Measurements from ENCODE around the gene STK11.
A peak's percentile ranks its signal among the peaks of the same experiment; 100 is the strongest.

Gene STK11

DNA sequence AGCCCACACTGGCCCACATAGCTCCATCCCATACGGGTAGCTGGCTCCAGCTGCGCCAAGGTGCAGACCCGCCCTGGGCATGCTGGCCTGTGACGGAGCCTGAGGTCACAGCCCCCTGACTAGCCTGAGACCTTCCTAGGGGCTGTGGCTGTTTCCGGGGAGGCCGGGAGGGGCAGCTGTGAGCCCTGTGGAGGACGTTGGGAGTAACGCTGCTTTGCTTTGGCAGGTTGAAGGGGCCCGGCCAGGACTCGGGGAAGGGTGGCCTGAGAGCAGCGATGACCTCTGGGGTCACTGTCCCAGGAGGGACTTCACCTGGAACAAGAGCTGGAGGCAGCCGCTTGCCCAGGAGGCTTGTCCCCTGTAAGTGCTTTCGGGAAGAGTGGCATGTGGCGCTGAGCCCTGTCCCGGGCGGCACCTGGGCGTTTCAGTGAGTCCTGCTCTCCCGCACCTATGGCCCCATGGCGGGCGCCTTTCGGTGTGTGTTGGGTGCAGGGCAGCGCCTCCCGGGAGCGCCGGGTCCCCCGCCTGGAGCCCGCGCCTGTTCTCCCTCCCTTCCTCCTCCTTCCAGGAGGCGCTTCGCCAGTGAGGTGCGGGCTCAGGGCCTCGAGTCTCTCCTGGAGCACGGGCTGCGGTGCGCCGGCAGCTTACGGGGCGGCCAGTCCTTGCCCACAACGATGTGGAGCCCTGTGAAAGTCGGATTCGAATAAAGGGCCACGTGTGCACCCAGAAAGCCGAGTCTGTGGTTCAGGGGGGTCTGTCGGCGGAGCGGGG lies 68.7 kb downstream of the STK11 start:
- Histone ChIP-seq H3K4me3 (peak overlapping the region; percentile 83), H3K27ac (peak overlapping the region; percentile 92 to 97)
- DNase-seq (ENCODE audit: low spot score): no peak
- no peak for TF ChIP-seq CTCF (IDR thresholded peaks at IDR 0.05)

GRCh38 chr19:1274852-1275259 lies 69.3 kb downstream of the STK11 start:
- peak overlapping the region; percentile 92 to 97 for H3K27ac ChIP-seq
- H3K4me3 ChIP-seq: peak overlapping the region; percentile 83
- no peak for TF ChIP-seq CTCF (IDR thresholded peaks at IDR 0.05)
- DNase-seq (ENCODE audit: low spot score): peak; percentile 82

DNA sequence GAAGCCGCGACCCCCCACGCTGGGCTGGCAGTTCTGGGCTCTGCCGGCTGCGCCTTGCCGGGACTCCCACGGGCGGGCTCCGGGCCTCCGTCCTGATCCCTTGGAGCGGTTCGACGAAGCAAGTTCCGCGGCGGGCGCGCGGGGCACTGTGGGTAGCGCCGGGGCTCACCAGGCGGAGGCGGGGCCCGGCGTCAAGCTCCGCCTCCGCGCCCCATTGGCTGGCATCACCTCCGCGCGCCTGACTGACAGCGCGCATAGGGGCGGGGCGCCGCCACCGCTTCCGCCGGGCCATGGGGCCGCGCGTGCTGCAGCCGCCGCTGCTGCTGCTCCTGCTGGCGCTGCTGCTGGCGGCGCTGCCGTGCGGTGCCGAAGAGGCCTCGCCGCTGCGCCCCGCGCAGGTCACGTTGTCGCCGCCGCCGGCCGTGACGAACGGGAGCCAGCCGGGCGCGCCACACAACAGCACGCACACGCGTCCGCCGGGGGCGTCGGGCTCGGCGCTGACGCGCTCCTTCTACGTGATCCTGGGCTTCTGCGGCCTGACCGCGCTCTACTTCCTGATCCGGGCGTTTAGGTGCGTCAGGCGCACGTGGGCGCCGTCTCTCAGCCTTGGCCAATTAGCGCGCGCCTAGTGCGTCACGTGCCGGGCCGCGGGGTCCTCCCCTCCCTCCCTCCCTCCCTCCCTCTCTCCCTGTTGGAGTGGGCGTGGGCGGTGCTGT lies 69.8 kb downstream of the STK11 start, which contains the start of gene FAM174C:
Gene FAM174C (plus strand): TSS at position 271 of the 716 bp plus-strand sequence. CDS start 20 bp downstream, at position 291.
- peak; percentile 96 for DNase-seq (ENCODE audit: low spot score)
- TF ChIP-seq CTCF (IDR thresholded peaks at IDR 0.05): no peak
- H3K4me3 ChIP-seq: peak within 1 kb of the TSS; percentile 83
- H3K27ac ChIP-seq: peak within 1 kb of the TSS; percentile 92 to 97

- Histone ChIP-seq H3K27ac (peak overlapping the region; percentile 92 to 97), H3K4me3 (peak overlapping the region; percentile 83)
- no peak for TF ChIP-seq CTCF (IDR thresholded peaks at IDR 0.05)
- DNase-seq (ENCODE audit: low spot score): peak; percentile 83
These were observed 70.5 kb downstream of the STK11 start for GRCh38 chr19:1275976-1276627.

- DNase-seq (ENCODE audit: low spot score): no peak
- TF ChIP-seq CTCF (IDR thresholded peaks at IDR 0.05): no peak
- H3K27ac ChIP-seq: no peak overlapping the region
- H3K4me3 ChIP-seq: peak overlapping the region; percentile 83
These were observed 71.0 kb downstream of the STK11 start for GRCh38 chr19:1276628-1277022.

- no peak for TF ChIP-seq CTCF (IDR thresholded peaks at IDR 0.05)
These were observed 71.5 kb downstream of the STK11 start for GRCh38 chr19:1277061-1277460.

More at GRCh38 chr19:1277061-1277460, 71.5 kb downstream of the STK11 start:
- Histone ChIP-seq H3K27ac (no peak overlapping the region), H3K4me3 (no peak overlapping the region)
- DNase-seq (ENCODE audit: low spot score): no peak

Data from coronary artery (tissue), 2 donors.